Kidney (tissue), 14 donors: ENCODE measurements around the gene WDFY3. TPM values are rescaled to one million over a fixed set of nuclear protein-coding genes. Genes with fewer than 3 reads are reported as not detected.

Source experiments
- DNase-seq, 5 donors: peaks; one replicate each; pipeline ENCODE4 v3.0.0-alpha.2; 2013 to 2020
- FAIRE-seq: peaks from 2 replicates; lab custom pipeline; 2012; peaks lifted over from hg19 to GRCh38; lab: Jason Lieb, UNC
- H3K27ac ChIP-seq, 2 donors: one replicate each; pipeline ENCODE4 v1.7.0; 2013; ENCODE audit warnings: low read depth in 2 of 2, low read length in 2 of 2, inconsistent platforms in 1 of 2
- H3K27me3 ChIP-seq: one replicate; pipeline ENCODE4 v1.7.1; 2013; ENCODE audit warnings: low read length, inconsistent platforms; ENCODE audit not compliant: control insufficient read depth, insufficient read depth
- H3K36me3 ChIP-seq, 3 donors: one replicate each; pipeline versions ENCODE4 v1.7.0 to v1.7.1; 2013; ENCODE audit warnings: low read length in 3 of 3, control low read depth in 1 of 3, inconsistent platforms in 1 of 3; ENCODE audit not compliant: insufficient read depth in 3 of 3, control insufficient read depth in 2 of 3
- H3K4me1 ChIP-seq, 3 donors: one replicate each; pipeline versions ENCODE4 v1.7.0 to v1.7.1; 2013; ENCODE audit warnings: low read length in 3 of 3, inconsistent platforms in 1 of 3, low read depth in 1 of 3; ENCODE audit not compliant: control insufficient read depth in 2 of 3, insufficient read depth in 2 of 3
- H3K4me3 ChIP-seq, 3 donors: one replicate each; pipeline versions ENCODE4 v1.7.0 to v1.8.1; 2013; ENCODE audit warnings: low read length in 3 of 3, control low read depth in 1 of 3, inconsistent platforms in 1 of 3
- H3K9ac ChIP-seq, 3 donors: one replicate each; pipeline versions ENCODE4 v1.7.0 to v1.7.1; 2013; ENCODE audit warnings: low read length in 3 of 3, control low read depth in 1 of 3, inconsistent platforms in 1 of 3
- H3K9me3 ChIP-seq, 3 donors: one replicate each; pipeline versions ENCODE4 v1.7.0 to v1.7.1; 2013; ENCODE audit warnings: low read length in 3 of 3, control low read depth in 1 of 3, inconsistent platforms in 1 of 3; ENCODE audit not compliant: control insufficient read depth in 2 of 3, insufficient read depth in 1 of 3
- intact Hi-C: fragments of 100-400 bp; cut with DNase I; formaldehyde crosslinking; loops from one replicate; pipeline ENCODE4 v1.11.1; 2022
- polyA plus RNA-seq: library from polyadenylated mRNA; stranded (reverse); fragments of 350-450 nt; fragmentation: Illumina TruSeq; extraction: RNeasy Lipid Tissue Mini Kit (QIAGEN cat#74804); gene quantifications from one replicate; pipeline ENCODE4 v1.2.3, GENCODE V29; 2014; ENCODE audit warnings: low read depth, low replicate concordance; ENCODE audit not compliant: insufficient read depth
- total RNA-seq: library from RNA; stranded (reverse); fragmentation: NEBNext Ultra II Directional; extraction: Animal tissue kit (Norgen Biotek cat#: 25700); gene quantifications from one replicate; pipeline ENCODE4 v1.2.1, GENCODE V29; 2021
- TF ChIP-seq, protein P1 (sequence below): IDR thresholded peaks from 3 replicates; pipeline ENCODE4 v1.5.1; 2012; ENCODE audit warnings: mild to moderate bottlenecking, moderate library complexity, borderline replicate concordance; ENCODE audit not compliant: insufficient read depth; ENCODE audit errors: extremely low read depth
- donor health status: control.
- donor health status: control.
- donor health status: control.
- donor health status: control.
- donor health status: control.
- donor health status: DM: yes; HTN: yes; CAD: no.
- donor health status: Normal renal cell carcinoma (clear cell type).

Gene WDFY3
- total and polyA plus RNA-seq, 2 donors from 2014 or later: 9.4 to 151 TPM

- peaks cover 0 to 5% (median 0%) of the 10 kb centered on the region in 3 donors for H3K4me1 ChIP-seq
- no peak for DNase-seq
- H3K36me3 ChIP-seq: peaks cover 9 to 56% (median 29%) of the 10 kb centered on the region in 3 donors
- no peak overlapping the region for H3K27ac ChIP-seq
- TF ChIP-seq, protein P1, sequence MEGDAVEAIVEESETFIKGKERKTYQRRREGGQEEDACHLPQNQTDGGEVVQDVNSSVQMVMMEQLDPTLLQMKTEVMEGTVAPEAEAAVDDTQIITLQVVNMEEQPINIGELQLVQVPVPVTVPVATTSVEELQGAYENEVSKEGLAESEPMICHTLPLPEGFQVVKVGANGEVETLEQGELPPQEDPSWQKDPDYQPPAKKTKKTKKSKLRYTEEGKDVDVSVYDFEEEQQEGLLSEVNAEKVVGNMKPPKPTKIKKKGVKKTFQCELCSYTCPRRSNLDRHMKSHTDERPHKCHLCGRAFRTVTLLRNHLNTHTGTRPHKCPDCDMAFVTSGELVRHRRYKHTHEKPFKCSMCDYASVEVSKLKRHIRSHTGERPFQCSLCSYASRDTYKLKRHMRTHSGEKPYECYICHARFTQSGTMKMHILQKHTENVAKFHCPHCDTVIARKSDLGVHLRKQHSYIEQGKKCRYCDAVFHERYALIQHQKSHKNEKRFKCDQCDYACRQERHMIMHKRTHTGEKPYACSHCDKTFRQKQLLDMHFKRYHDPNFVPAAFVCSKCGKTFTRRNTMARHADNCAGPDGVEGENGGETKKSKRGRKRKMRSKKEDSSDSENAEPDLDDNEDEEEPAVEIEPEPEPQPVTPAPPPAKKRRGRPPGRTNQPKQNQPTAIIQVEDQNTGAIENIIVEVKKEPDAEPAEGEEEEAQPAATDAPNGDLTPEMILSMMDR: no peak
- intact Hi-C loops: no loop called here
- H3K9me3 ChIP-seq: no peaks in the 10 kb centered on the region
- no peaks in the 10 kb centered on the region for H3K27me3 ChIP-seq
- no peak for FAIRE-seq
- H3K4me3 ChIP-seq: no peak overlapping the region
- no peak overlapping the region for H3K9ac ChIP-seq
Observed at GRCh38 chr4:84689197-84689596, 277.3 kb downstream of the WDFY3 start.

GRCh38 chr4:84688605-84689004 lies 277.9 kb downstream of the WDFY3 start:
- intact Hi-C loops: no loop called here
- FAIRE-seq: no peak
- H3K36me3 ChIP-seq: peaks cover 7 to 57% (median 32%) of the 10 kb centered on the region in 3 donors
- no peak overlapping the region for H3K9ac ChIP-seq
- no peak overlapping the region for H3K4me3 ChIP-seq
- H3K27ac ChIP-seq: no peak overlapping the region
- H3K9me3 ChIP-seq: no peaks in the 10 kb centered on the region
- no peaks in the 10 kb centered on the region for H3K27me3 ChIP-seq
- H3K4me1 ChIP-seq: peaks cover 0 to 11% (median 0%) of the 10 kb centered on the region in 3 donors
- TF ChIP-seq, protein P1: no peak
- DNase-seq: no peak

DNA sequence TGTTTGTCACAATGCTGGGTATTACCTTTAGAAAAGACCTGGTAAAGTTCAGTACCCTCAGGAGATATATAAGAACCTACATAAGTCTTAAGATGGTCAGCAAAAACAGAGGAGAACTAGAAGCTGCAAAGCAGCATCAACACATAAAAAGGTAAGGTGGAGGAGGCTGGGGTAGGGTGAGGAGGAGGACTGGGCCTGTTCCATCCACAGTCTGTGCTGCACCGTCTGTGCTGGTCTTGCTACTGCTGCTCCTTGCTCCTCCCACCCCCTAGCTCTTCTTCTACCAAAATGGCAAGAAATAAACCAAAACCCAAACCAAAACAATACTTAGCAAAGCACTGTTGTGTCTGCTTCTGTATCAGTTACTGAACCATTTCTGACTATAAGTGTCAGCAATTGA lies 281.4 kb downstream of the WDFY3 start:
- FAIRE-seq: no peak
- no peak for DNase-seq
- peaks cover 7 to 49% (median 20%) of the 10 kb centered on the region in 3 donors for H3K36me3 ChIP-seq

More for the DNA sequence above, 281.4 kb downstream of the WDFY3 start:
- Histone ChIP-seq H3K4me1 (peaks cover 0 to 33% (median 0%) of the 10 kb centered on the region in 3 donors), H3K9ac (no peak overlapping the region), H3K27me3 (no peaks in the 10 kb centered on the region), H3K9me3 (no peaks in the 10 kb centered on the region), H3K27ac (no peak overlapping the region), H3K4me3 (no peak overlapping the region)
- intact Hi-C loops: no loop called here
- TF ChIP-seq, protein P1: no peak
